K562 (cell line): Measurements from ENCODE around the gene GGNBP2. TPM values are rescaled to one million over a fixed set of nuclear protein-coding genes. Genes with fewer than 3 reads are reported as not detected.

Source experiments
- ATAC-seq: fragments of 200-7000 bp; cut with Tn5 transposase; 3 replicates; pipeline ENCODE4 v1.9.1; 2020; ENCODE audit warnings: moderate library complexity
- BruUV-seq: library from RNA; stranded (reverse); fragments of 400-500 nt; replicated peaks from 2 replicates; lab custom pipeline; 2021; lab: Mats Ljungman, UMichigan
- CTCF ChIA-PET: fragments of 300-600 bp; formaldehyde crosslinking; extraction: SDS; loops from one replicate; lab custom pipeline; 2021; ENCODE audit warnings: low intra/inter-chr PET ratio; lab: Yijun Ruan, JAX
- POLR2A ChIA-PET: fragments of 300-600, 350-650 bp; sonication (Branson Sonifier 250); formaldehyde crosslinking; extraction: SDS; loops from one replicate; lab custom pipeline; 2021; ENCODE audit warnings: antibody characterized with exemption, inconsistent platforms; lab: Yijun Ruan, JAX
- DNase-seq, 4 experiments: peaks; one replicate each; pipeline versions ENCODE4 v3.0.0 to v3.0.0-alpha.2; 2011 to 2018; ENCODE audit warnings: low spot score in 3 of 4, mixed read lengths in 3 of 4; ENCODE audit errors: extremely low read depth in 1 of 4
- FAIRE-seq: peaks from 2 replicates; lab custom pipeline; 2011; peaks lifted over from hg19 to GRCh38; lab: Jason Lieb, UNC
- H2AFZ ChIP-seq: 2 replicates; pipeline ENCODE4 v1.6.0; 2011; ENCODE audit warnings: low read depth, low read length, control low read depth, inconsistent platforms
- H3K27ac ChIP-seq: fragments of 200-600 bp; 3 replicates; pipeline ENCODE4 v1.8.0; 2011; ENCODE audit warnings: low read depth, mild to moderate bottlenecking, control low read depth, inconsistent platforms, low read length, moderate library complexity, mixed read lengths; ENCODE audit errors: extremely low read depth
- H3K27me3 ChIP-seq, 2 experiments: fragments of 300-600 bp in 1 of 2; 2 replicates in 1 of 2; 3 replicates in 1 of 2; pipeline versions ENCODE4 v1.6.0 to v1.8.0; 2011; ENCODE audit warnings: inconsistent platforms in 2 of 2, low read length in 2 of 2, mild to moderate bottlenecking in 1 of 2, mixed read lengths in 1 of 2, moderate library complexity in 1 of 2; ENCODE audit not compliant: control insufficient read depth in 2 of 2, insufficient read depth in 2 of 2
- H3K36me3 ChIP-seq: fragments of 300-600 bp; 3 replicates; pipeline ENCODE4 v1.8.0; 2011; ENCODE audit warnings: mild to moderate bottlenecking, low read length, inconsistent platforms; ENCODE audit not compliant: control insufficient read depth, insufficient read depth
- H3K4me1 ChIP-seq, 2 experiments: fragments of 200-600 bp in 1 of 2; replicated peaks in 1 of 2; 2 replicates in 1 of 2; 3 replicates in 1 of 2; pipeline versions ENCODE4 v1.5.1 to v1.8.0; 2011; ENCODE audit warnings: inconsistent platforms in 2 of 2, low read length in 2 of 2, mild to moderate bottlenecking in 1 of 2, mixed read lengths in 1 of 2, moderate library complexity in 1 of 2; ENCODE audit not compliant: control insufficient read depth in 2 of 2, insufficient read depth in 2 of 2
- H3K4me2 ChIP-seq: 2 replicates; pipeline ENCODE4 v1.6.1; 2011; ENCODE audit warnings: low read length, control low read depth, inconsistent platforms, mixed read lengths; ENCODE audit not compliant: insufficient read depth
- H3K4me3 ChIP-seq: fragments of 200-600 bp; sonication (generic), shearing (Covaris generic); 2 replicates; pipeline ENCODE4 v1.5.1; 2016; ENCODE audit warnings: control low read depth, inconsistent platforms
- H3K79me2 ChIP-seq: fragments of 200-600 bp; 3 replicates; pipeline ENCODE4 v1.8.0; 2011; ENCODE audit warnings: low read length, inconsistent platforms; ENCODE audit not compliant: control insufficient read depth, insufficient read depth
- H3K9ac ChIP-seq, 2 experiments: 2 replicates each; pipeline versions ENCODE4 v1.6.0 to v1.6.1; 2011; ENCODE audit warnings: low read depth in 2 of 2, low read length in 2 of 2, control low read depth in 1 of 2, inconsistent platforms in 1 of 2, mild to moderate bottlenecking in 1 of 2, mixed read lengths in 1 of 2; ENCODE audit not compliant: insufficient read depth in 1 of 2
- H3K9me1 ChIP-seq: one replicate; pipeline ENCODE4 v1.6.0; 2011; ENCODE audit warnings: inconsistent platforms, mild to moderate bottlenecking, low read length, moderate library complexity; ENCODE audit not compliant: control insufficient read depth, insufficient read depth
- H3K9me3 ChIP-seq: replicated peaks from 2 replicates; pipeline ENCODE4 v1.5.1; 2011; ENCODE audit warnings: low read depth, low read length, inconsistent platforms; ENCODE audit not compliant: control insufficient read depth, insufficient read depth
- H4K20me1 ChIP-seq: replicated peaks from 2 replicates; pipeline ENCODE4 v1.6.1; 2011; ENCODE audit warnings: low read length, inconsistent platforms, mixed read lengths; ENCODE audit not compliant: control insufficient read depth, insufficient read depth
- DACH1 ChIP-seq: fragments of 450-650 bp; IDR thresholded peaks from 2 replicates; pipeline ENCODE4 v1.6.1; 2018; ENCODE audit not compliant: partially characterized antibody
- MLLT1 ChIP-seq, 2 experiments: fragments of 450-650 bp; IDR thresholded peaks; 2 replicates each; pipeline ENCODE4 v1.6.1; 2016
- NFE2 ChIP-seq: IDR thresholded peaks from 2 replicates; pipeline ENCODE4 v1.6.1; 2014; ENCODE audit warnings: antibody characterized with exemption, low read depth
- REST ChIP-seq, 2 experiments: fragments of 450-650 bp; formaldehyde crosslinking in 1 of 2; IDR thresholded peaks; 2 replicates each; pipeline versions ENCODE4 v1.4.0 to v1.6.1; 2014 to 2020; ENCODE audit warnings: mild to moderate bottlenecking in 2 of 2, borderline replicate concordance in 1 of 2, low read depth in 1 of 2
- TARDBP ChIP-seq: fragments of 450-650 bp; IDR thresholded peaks from 2 replicates; pipeline ENCODE4 v1.6.1; 2016
- ZBTB17 ChIP-seq: fragments of 450-650 bp; formaldehyde crosslinking; IDR thresholded peaks from 2 replicates; pipeline ENCODE4 v1.4.0; 2020; ENCODE audit warnings: mild to moderate bottlenecking
- ZMIZ1 ChIP-seq, 2 experiments: fragments of 150-350 bp in 1 of 2; IDR thresholded peaks; 2 replicates each; pipeline ENCODE4 v1.6.1; 2012 to 2016; ENCODE audit warnings: low read depth in 2 of 2, low read length in 2 of 2, mild to moderate bottlenecking in 1 of 2, moderate library complexity in 1 of 2
- WGBS: fragments of 100-300 bp; shearing (Covaris generic); methylation state at CpG from one replicate; pipeline ENCODE4 v1.1.6; 2016; ENCODE audit warnings: low coverage, mixed read lengths; ENCODE audit not compliant: insufficient coverage; ENCODE audit errors: missing lambda C conversion rate; 5-methylcytosine and 5-hydroxymethylcytosine counted together
- in situ Hi-C: fragments of 300-500 bp; cut with MboI; formaldehyde crosslinking; loops from 4 replicates; pipeline ENCODE4 v1.15.0; 2018; ENCODE audit warnings: inconsistent platforms, mixed read lengths
- intact Hi-C: fragments of 100-400 bp; cut with micrococcal nuclease; formaldehyde crosslinking; loops from 2 replicates; pipeline ENCODE4 v1.14.2; 2022
- polyA plus RNA-seq, 8 experiments: library from polyadenylated mRNA; depleted of rRNA in 4 of 8; stranded (reverse) in 5 of 8; unstranded in 3 of 8; fragments of >200 nt; fragmentation: Nextera tagmentation in 2 of 8; fragmentation: Illumina TruSeq in 1 of 8; extraction: Ambion mirVana in 2 of 8; extraction: Trizol in 1 of 8; gene quantifications; 2 replicates each; pipeline versions ENCODE4 v1.2.1 to v1.2.3, GENCODE V29; 2011 to 2014; ENCODE audit warnings: inconsistent platforms in 1 of 8, missing spikeins in 1 of 8
- total RNA-seq, 7 experiments: library from RNA; depleted of rRNA in 6 of 7; stranded (reverse); fragments of >200 nt in 6 of 7; fragmentation: Illumina TruSeq in 2 of 7; extraction: Trizol in 2 of 7; gene quantifications; 2 replicates each; pipeline versions ENCODE4 v1.2.1 to v1.2.3, GENCODE V29; 2011 to 2021; ENCODE audit warnings: low replicate concordance in 1 of 7

The GGNBP2 gene
- total and polyA plus RNA-seq, 9 of the 15 experiments (the other 6 are each of a cell fraction or from before 2014, with no cell fraction given) = 35.7 to 96.6 (median 64.1) TPM

- peaks cover 0 to 9% of the 10 kb centered on the region in 2 experiments; a peak in 2 of 5 replicates for H3K27me3 ChIP-seq
- FAIRE-seq = no peak
- POLR2A ChIA-PET = no interaction called here
- H3K9me1 ChIP-seq = no peaks in the 10 kb centered on the region
- in situ Hi-C loops = loop anchor here (10.0 kb wide), 1 partner anchor 752 kb away; the partner anchor contains the start of gene C17orf78
- no peak overlapping the region for H3K4me3 ChIP-seq
- H3K9ac ChIP-seq = no peak overlapping the region
- no peaks in the 10 kb centered on the region for H3K36me3 ChIP-seq
- no TSS peak for BruUV-seq
- no peak overlapping the region for H3K4me2 ChIP-seq
- ATAC-seq = no peak
- WGBS = 15% methylated on average over 3 of the region's 3 CpGs
- peak; percentile 22; the same call in 1 of the 2 replicates for TF ChIP-seq REST (IDR thresholded peaks at IDR 0.05; ENCODE audit: borderline replicate concordance)
- no peak for TF ChIP-seq REST (CRISPR knock-in tag; IDR thresholded peaks at IDR 0.05; ENCODE audit: low read depth)
- peak; percentile 12 for TF ChIP-seq DACH1
- no peak for TF ChIP-seq TARDBP
- peak in 1 of 2 experiments; percentile 77; a peak in 1 of 4 replicates for TF ChIP-seq ZMIZ1 (IDR thresholded peaks at IDR 0.05; ENCODE audit: low read depth in 2 of 2, low read length in 2 of 2)
- TF ChIP-seq ZBTB17 (CRISPR knock-in tag) = peak; percentile 95
- peak in 1 of 2 experiments; percentile 95; a peak in 2 of 4 replicates for TF ChIP-seq MLLT1 (IDR thresholded peaks at IDR 0.05)
- no peak for TF ChIP-seq NFE2
- no peak overlapping the region for H3K27ac ChIP-seq
- DNase-seq = no peak
- CTCF ChIA-PET = no interaction called here
- H3K4me1 ChIP-seq = peaks cover 0 to 4% of the 10 kb centered on the region in 2 experiments; a peak in 1 of 5 replicates
- no peaks in the 10 kb centered on the region for H3K79me2 ChIP-seq
- no peaks in the 10 kb centered on the region for H3K9me3 ChIP-seq
- H4K20me1 ChIP-seq = 0 out of 2 replicates have a peak, but pooled peaks cover 6% of the 10 kb centered on the region
- intact Hi-C loops = loop anchor here (10.0 kb wide), 1 partner anchor 592 kb away; no protein-coding TSS in a partner anchor
- no peak overlapping the region for H2AFZ ChIP-seq
These were observed 78.6 kb downstream of the GGNBP2 start for GRCh38 chr17:36623281-36623680.
